ENCODE measurements around the gene NUP188.
A peak's percentile ranks its signal among the peaks of the same experiment; 100 is the strongest.

NUP188 gene

GRCh38 chr9:128946571-128947276, 775 bp upstream of the NUP188 start:
- peak overlapping the region; percentile 83; the same call in 1 of the 2 replicates for H3K27ac ChIP-seq (ENCODE audit: extremely low read depth, low read depth, low read length)
- ChIA-PET CTCF (interaction anchor here (0.7 to 2.6 kb wide), 2 partner anchors 18 to 121 kb away, joined by 3 to 8 read pairs; no protein-coding TSS in a partner anchor), POLR2A (interaction anchor here (1.0 kb wide), 1 partner anchor 28 kb away, joined by 4 read pairs; no protein-coding TSS in a partner anchor)
- no peaks in the 10 kb centered on the region for H3K4me1 ChIP-seq (ENCODE audit: control insufficient read depth, insufficient read depth, low read length)
- peaks cover 18 to 29% of the 10 kb centered on the region in 2 experiments; a peak in 2 of 3 replicates for H3K36me3 ChIP-seq (ENCODE audit: control insufficient read depth in 2 of 2, insufficient read depth in 1 of 2, low read length in 2 of 2)
- TF ChIP-seq ZNF311 (tag by site-specific recombination; IDR thresholded peaks at IDR 0.05; ENCODE audit: borderline replicate concordance) (no peak), ZNF223 (tag by site-specific recombination; IDR thresholded peaks at IDR 0.05) (no peak), ZNF146 (tag by site-specific recombination; IDR thresholded peaks at IDR 0.05) (no peak), ZNF335 (tag by site-specific recombination; conservative IDR thresholded peaks at IDR 0.05) (no peak; the same call in 1 of the 2 replicates), ZNF366 (tag by site-specific recombination; conservative IDR thresholded peaks at IDR 0.05) (no peak), ZNF132 (tag by site-specific recombination; IDR thresholded peaks at IDR 0.05; ENCODE audit: borderline replicate concordance) (no peak), ZFP69B (tag by site-specific recombination; IDR thresholded peaks at IDR 0.05) (no peak), ZNF354C (tag by site-specific recombination; IDR thresholded peaks at IDR 0.05; ENCODE audit: borderline replicate concordance, low read depth) (no peak), KLF8 (tag by site-specific recombination; IDR thresholded peaks at IDR 0.05) (no peak), ZSCAN16 (tag by site-specific recombination; IDR thresholded peaks at IDR 0.05) (no peak), GLI4 (tag by site-specific recombination; IDR thresholded peaks at IDR 0.05) (no peak)
- TF ChIP-seq, protein P1, sequence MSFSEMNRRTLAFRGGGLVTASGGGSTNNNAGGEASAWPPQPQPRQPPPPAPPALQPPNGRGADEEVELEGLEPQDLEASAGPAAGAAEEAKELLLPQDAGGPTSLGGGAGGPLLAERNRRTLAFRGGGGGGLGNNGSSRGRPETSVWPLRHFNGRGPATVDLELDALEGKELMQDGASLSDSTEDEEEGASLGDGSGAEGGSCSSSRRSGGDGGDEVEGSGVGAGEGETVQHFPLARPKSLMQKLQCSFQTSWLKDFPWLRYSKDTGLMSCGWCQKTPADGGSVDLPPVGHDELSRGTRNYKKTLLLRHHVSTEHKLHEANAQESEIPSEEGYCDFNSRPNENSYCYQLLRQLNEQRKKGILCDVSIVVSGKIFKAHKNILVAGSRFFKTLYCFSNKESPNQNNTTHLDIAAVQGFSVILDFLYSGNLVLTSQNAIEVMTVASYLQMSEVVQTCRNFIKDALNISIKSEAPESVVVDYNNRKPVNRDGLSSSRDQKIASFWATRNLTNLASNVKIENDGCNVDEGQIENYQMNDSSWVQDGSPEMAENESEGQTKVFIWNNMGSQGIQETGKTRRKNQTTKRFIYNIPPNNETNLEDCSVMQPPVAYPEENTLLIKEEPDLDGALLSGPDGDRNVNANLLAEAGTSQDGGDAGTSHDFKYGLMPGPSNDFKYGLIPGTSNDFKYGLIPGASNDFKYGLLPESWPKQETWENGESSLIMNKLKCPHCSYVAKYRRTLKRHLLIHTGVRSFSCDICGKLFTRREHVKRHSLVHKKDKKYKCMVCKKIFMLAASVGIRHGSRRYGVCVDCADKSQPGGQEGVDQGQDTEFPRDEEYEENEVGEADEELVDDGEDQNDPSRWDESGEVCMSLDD (tag by site-specific recombination; IDR thresholded peaks at IDR 0.05), result no peak
- TF ChIP-seq, protein P2, sequence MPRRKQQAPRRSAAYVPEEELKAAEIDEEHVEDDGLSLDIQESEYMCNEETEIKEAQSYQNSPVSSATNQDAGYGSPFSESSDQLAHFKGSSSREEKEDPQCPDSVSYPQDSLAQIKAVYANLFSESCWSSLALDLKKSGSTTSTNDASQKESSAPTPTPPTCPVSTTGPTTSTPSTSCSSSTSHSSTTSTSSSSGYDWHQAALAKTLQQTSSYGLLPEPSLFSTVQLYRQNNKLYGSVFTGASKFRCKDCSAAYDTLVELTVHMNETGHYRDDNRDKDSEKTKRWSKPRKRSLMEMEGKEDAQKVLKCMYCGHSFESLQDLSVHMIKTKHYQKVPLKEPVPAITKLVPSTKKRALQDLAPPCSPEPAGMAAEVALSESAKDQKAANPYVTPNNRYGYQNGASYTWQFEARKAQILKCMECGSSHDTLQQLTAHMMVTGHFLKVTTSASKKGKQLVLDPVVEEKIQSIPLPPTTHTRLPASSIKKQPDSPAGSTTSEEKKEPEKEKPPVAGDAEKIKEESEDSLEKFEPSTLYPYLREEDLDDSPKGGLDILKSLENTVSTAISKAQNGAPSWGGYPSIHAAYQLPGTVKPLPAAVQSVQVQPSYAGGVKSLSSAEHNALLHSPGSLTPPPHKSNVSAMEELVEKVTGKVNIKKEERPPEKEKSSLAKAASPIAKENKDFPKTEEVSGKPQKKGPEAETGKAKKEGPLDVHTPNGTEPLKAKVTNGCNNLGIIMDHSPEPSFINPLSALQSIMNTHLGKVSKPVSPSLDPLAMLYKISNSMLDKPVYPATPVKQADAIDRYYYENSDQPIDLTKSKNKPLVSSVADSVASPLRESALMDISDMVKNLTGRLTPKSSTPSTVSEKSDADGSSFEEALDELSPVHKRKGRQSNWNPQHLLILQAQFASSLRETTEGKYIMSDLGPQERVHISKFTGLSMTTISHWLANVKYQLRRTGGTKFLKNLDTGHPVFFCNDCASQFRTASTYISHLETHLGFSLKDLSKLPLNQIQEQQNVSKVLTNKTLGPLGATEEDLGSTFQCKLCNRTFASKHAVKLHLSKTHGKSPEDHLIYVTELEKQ (tag by site-specific recombination; IDR thresholded peaks at IDR 0.05; ENCODE audit: borderline replicate concordance), result no peak
- H3K9me3 ChIP-seq (ENCODE audit: control insufficient read depth, insufficient read depth, low read depth, low read length), result no peaks in the 10 kb centered on the region
- H3K4me3 ChIP-seq (ENCODE audit: low read depth, low read length), result peak overlapping the region; percentile 96

GRCh38 chr9:128947277-128947526, 297 bp upstream of the NUP188 start:
- Histone ChIP-seq H3K27ac (ENCODE audit: extremely low read depth, low read depth, low read length) (peak overlapping the region; percentile 83), H3K9me3 (ENCODE audit: control insufficient read depth, insufficient read depth, low read depth, low read length) (no peaks in the 10 kb centered on the region), H3K4me3 (ENCODE audit: low read depth, low read length) (peak overlapping the region; percentile 96), H3K4me1 (ENCODE audit: control insufficient read depth, insufficient read depth, low read length) (no peaks in the 10 kb centered on the region), H3K36me3 (ENCODE audit: control insufficient read depth in 2 of 2, insufficient read depth in 1 of 2, low read length in 2 of 2) (peaks cover 18 to 29% of the 10 kb centered on the region in 2 experiments; a peak in 2 of 3 replicates)
- POLR2A ChIA-PET, result interaction anchor here (0.6 to 1.0 kb wide), 2 partner anchors 27 to 491 kb away, joined by 4 to 5 read pairs; partner anchors contain the start of gene ODF2
- CTCF ChIA-PET, result interaction anchor here (2.6 kb wide), 1 partner anchor 19 kb away, joined by 8 read pairs; no protein-coding TSS in a partner anchor
- TF ChIP-seq ZNF768 (tag by site-specific recombination; IDR thresholded peaks at IDR 0.05), result no peak
- TF ChIP-seq ZIC2 (tag by site-specific recombination; IDR thresholded peaks at IDR 0.05), result peak; percentile 47
- TF ChIP-seq ZNF549 (tag by site-specific recombination; IDR thresholded peaks at IDR 0.05), result no peak
- TF ChIP-seq ZNF350 (tag by site-specific recombination; IDR thresholded peaks at IDR 0.05), result no peak
- TF ChIP-seq ZNF777 (tag by site-specific recombination; IDR thresholded peaks at IDR 0.05; ENCODE audit: borderline replicate concordance), result 0 out of 2 replicates have a peak, but pooled peaks have one; percentile 34
- TF ChIP-seq ZNF335 (tag by site-specific recombination; conservative IDR thresholded peaks at IDR 0.05), result peak; percentile 84
- 0 out of 2 replicates have a peak, but pooled peaks have one; percentile 6 for TF ChIP-seq ZNF398 (tag by site-specific recombination; IDR thresholded peaks at IDR 0.05)
- no peak for TF ChIP-seq ZNF623 (tag by site-specific recombination; IDR thresholded peaks at IDR 0.05)
- TF ChIP-seq ZNF639 (tag by site-specific recombination; IDR thresholded peaks at IDR 0.05), result peak; percentile 40; the same call in 1 of the 2 replicates
- TF ChIP-seq, protein P3, sequence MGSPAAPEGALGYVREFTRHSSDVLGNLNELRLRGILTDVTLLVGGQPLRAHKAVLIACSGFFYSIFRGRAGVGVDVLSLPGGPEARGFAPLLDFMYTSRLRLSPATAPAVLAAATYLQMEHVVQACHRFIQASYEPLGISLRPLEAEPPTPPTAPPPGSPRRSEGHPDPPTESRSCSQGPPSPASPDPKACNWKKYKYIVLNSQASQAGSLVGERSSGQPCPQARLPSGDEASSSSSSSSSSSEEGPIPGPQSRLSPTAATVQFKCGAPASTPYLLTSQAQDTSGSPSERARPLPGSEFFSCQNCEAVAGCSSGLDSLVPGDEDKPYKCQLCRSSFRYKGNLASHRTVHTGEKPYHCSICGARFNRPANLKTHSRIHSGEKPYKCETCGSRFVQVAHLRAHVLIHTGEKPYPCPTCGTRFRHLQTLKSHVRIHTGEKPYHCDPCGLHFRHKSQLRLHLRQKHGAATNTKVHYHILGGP (tag by site-specific recombination; IDR thresholded peaks at IDR 0.05), result no peak

All from HEK293 (cell line).